Endothelial cell of umbilical vein (primary cell): ENCODE data around the gene CUEDC2. TPM values are rescaled to one million over a fixed set of nuclear protein-coding genes. Genes with fewer than 3 reads are reported as not detected.
A peak's percentile ranks its signal among the peaks of the same experiment; 100 is the strongest.

ENCODE experiments used
- BruUV-seq: library from RNA; stranded (reverse); fragments of 400-500 nt; replicated peaks from 2 replicates; lab custom pipeline; 2021; lab: Mats Ljungman, UMichigan
- CTCF ChIA-PET: fragments of 300-600, 350-600 bp; sonication (Branson Sonifier 250); formaldehyde crosslinking; loops from one replicate; lab custom pipeline; 2021; ENCODE audit warnings: antibody characterized with exemption, inconsistent platforms; lab: Charles Lee
- POLR2A ChIA-PET: fragments of 300-600, 350-600 bp; sonication (Branson Sonifier 250); formaldehyde crosslinking; loops from one replicate; lab custom pipeline; 2021; ENCODE audit warnings: antibody characterized with exemption, inconsistent platforms; lab: Charles Lee
- DNase-seq: peaks from one replicate; pipeline ENCODE4 v3.0.0-alpha.2; 2011; ENCODE audit warnings: low read depth, low spot score
- FAIRE-seq: peaks from 2 replicates; lab custom pipeline; 2011; peaks lifted over from hg19 to GRCh38; lab: Jason Lieb, UNC
- H2AFZ ChIP-seq: 2 replicates; pipeline ENCODE4 v1.6.0; 2012; ENCODE audit warnings: low read depth, low read length, control low read depth, inconsistent platforms
- H3K27ac ChIP-seq: 2 replicates; pipeline ENCODE4 v1.5.1; 2011; ENCODE audit warnings: low read depth, mild to moderate bottlenecking, control low read depth, low read length, moderate library complexity; ENCODE audit not compliant: insufficient read depth
- H3K27me3 ChIP-seq, 2 experiments: 2 replicates each; pipeline versions ENCODE4 v1.6.0 to v1.6.1; 2011; ENCODE audit warnings: low read length in 2 of 2, mixed read lengths in 1 of 2; ENCODE audit not compliant: control insufficient read depth in 2 of 2, insufficient read depth in 2 of 2
- H3K36me3 ChIP-seq, 2 experiments: 2 replicates in 1 of 2; 3 replicates in 1 of 2; pipeline ENCODE4 v1.5.1; 2011; ENCODE audit warnings: low read length in 2 of 2, mild to moderate bottlenecking in 1 of 2, moderate library complexity in 1 of 2; ENCODE audit not compliant: control insufficient read depth in 2 of 2, insufficient read depth in 2 of 2; ENCODE audit errors: extremely low read depth in 1 of 2
- H3K4me1 ChIP-seq: 3 replicates; pipeline ENCODE4 v1.5.1; 2011; ENCODE audit warnings: mild to moderate bottlenecking, low read length; ENCODE audit not compliant: control insufficient read depth, insufficient read depth; ENCODE audit errors: extremely low read depth
- H3K4me2 ChIP-seq: 2 replicates; pipeline ENCODE4 v1.6.1; 2011; ENCODE audit warnings: low read length, control low read depth, mixed read lengths; ENCODE audit not compliant: insufficient read depth
- H3K4me3 ChIP-seq, 3 experiments: fragments of 200-600 bp in 1 of 3; sonication (generic), shearing (Covaris generic) in 1 of 3; replicated peaks in 1 of 3; 2 replicates each; pipeline ENCODE4 v1.5.1; 2011 to 2016; ENCODE audit warnings: control low read depth in 3 of 3, low read length in 3 of 3, mild to moderate bottlenecking in 2 of 3, inconsistent platforms in 1 of 3, low read depth in 1 of 3, moderate library complexity in 1 of 3; ENCODE audit not compliant: insufficient read depth in 1 of 3
- H3K79me2 ChIP-seq: 2 replicates; pipeline ENCODE4 v1.6.0; 2012; ENCODE audit warnings: low read length, inconsistent platforms; ENCODE audit not compliant: control insufficient read depth, insufficient read depth
- H3K9ac ChIP-seq: replicated peaks from 2 replicates; pipeline ENCODE3; 2011; ENCODE audit warnings: low read length, control low read depth; ENCODE audit not compliant: insufficient read depth; ENCODE audit errors: extremely low read depth
- H3K9me1 ChIP-seq: replicated peaks from 3 replicates; pipeline ENCODE4 v1.6.0; 2011; ENCODE audit warnings: mild to moderate bottlenecking, low read length; ENCODE audit not compliant: control insufficient read depth, insufficient read depth; ENCODE audit errors: extremely low read depth
- H3K9me3 ChIP-seq: replicated peaks from 2 replicates; pipeline ENCODE4 v1.5.1; 2012; ENCODE audit warnings: low read length, inconsistent platforms; ENCODE audit not compliant: control insufficient read depth, insufficient read depth
- H4K20me1 ChIP-seq: replicated peaks from 2 replicates; pipeline ENCODE3; 2011; ENCODE audit warnings: mild to moderate bottlenecking, low read length; ENCODE audit not compliant: control insufficient read depth, insufficient read depth; ENCODE audit errors: extremely low read depth
- CTCF ChIP-seq, 2 donors: IDR thresholded peaks; 1 replicate in 1 of 2; 2 replicates in 1 of 2; pipeline ENCODE4 v1.5.1; 2011; ENCODE audit warnings: low read length in 2 of 2, mild to moderate bottlenecking in 2 of 2, moderate library complexity in 2 of 2, control low read depth in 1 of 2, inconsistent platforms in 1 of 2, low read depth in 1 of 2; ENCODE audit not compliant: insufficient read depth in 1 of 2; ENCODE audit errors: extremely low read depth in 1 of 2
- EZH2 ChIP-seq: IDR thresholded peaks from 2 replicates; pipeline ENCODE4 v1.6.1; 2012; ENCODE audit warnings: borderline replicate concordance, low read depth, mild to moderate bottlenecking, moderate library complexity, low read length, inconsistent platforms; ENCODE audit not compliant: severe bottlenecking
- FOS ChIP-seq: IDR thresholded peaks from 2 replicates; pipeline ENCODE4 v1.6.1; 2011; ENCODE audit warnings: mild to moderate bottlenecking, low read length, moderate library complexity, borderline replicate concordance; ENCODE audit not compliant: insufficient read depth
- GATA2 ChIP-seq: IDR thresholded peaks from 2 replicates; pipeline ENCODE4 v1.7.0; 2011; ENCODE audit warnings: low read depth, mild to moderate bottlenecking, moderate library complexity, mixed read lengths, low read length; ENCODE audit not compliant: insufficient read length, insufficient read depth
- JUN ChIP-seq: IDR thresholded peaks from 2 replicates; pipeline ENCODE4 v1.6.1; 2011; ENCODE audit warnings: borderline replicate concordance, low read depth; ENCODE audit not compliant: insufficient read length, insufficient read depth
- MAX ChIP-seq: IDR thresholded peaks from 2 replicates; pipeline ENCODE4 v1.6.1; 2011; ENCODE audit not compliant: insufficient read depth, insufficient read length
- MYC ChIP-seq: IDR thresholded peaks from one replicate; pipeline ENCODE4 v1.6.1; 2011; ENCODE audit warnings: mild to moderate bottlenecking, low read depth, low read length
- POLR2A ChIP-seq: IDR thresholded peaks from 2 replicates; pipeline ENCODE4 v1.6.1; 2012; ENCODE audit warnings: low read depth, mild to moderate bottlenecking, control low read depth, low read length
- POLR2AphosphoS5 ChIP-seq: IDR thresholded peaks from 2 replicates; pipeline ENCODE4 v1.6.1; 2012; ENCODE audit warnings: low read depth, mild to moderate bottlenecking, control low read depth, low read length, moderate library complexity; ENCODE audit not compliant: insufficient read depth
- dilution Hi-C: fragments of 300-500 bp; cut with MboI; formaldehyde crosslinking; loops from one replicate; pipeline ENCODE4 v1.15.0; 2019; ENCODE audit warnings: low sequenced_read_pairs; ENCODE audit not compliant: extremely low pct_ligation_motif_present
- intact Hi-C: fragments of 100-400 bp; cut with micrococcal nuclease; formaldehyde crosslinking; loops from one replicate; pipeline ENCODE4 v1.10.0; 2022
- polyA plus RNA-seq, 4 experiments: library from polyadenylated mRNA; depleted of rRNA in 3 of 4; stranded (reverse) in 3 of 4; unstranded in 1 of 4; fragments of >200 nt; gene quantifications; 2 replicates each; pipeline versions ENCODE4 v1.2.1 to v1.2.3, GENCODE V29; 2011 to 2012; ENCODE audit warnings: missing spikeins in 1 of 4
- total RNA-seq: library from RNA; stranded (reverse); gene quantifications from 2 replicates; pipeline ENCODE4 v1.2.3, GENCODE V29; 2021

The CUEDC2 gene
- total and polyA plus RNA-seq, 2 donors (not counting 3 experiments of a cell fraction or from before 2014, with no cell fraction given): 61.5 to 96.7 TPM

- intact Hi-C loops: no loop called here
- peak in 1 of 2 donors; percentile 7 for TF ChIP-seq CTCF (IDR thresholded peaks at IDR 0.05; ENCODE audit: extremely low read depth in 1 of 2, insufficient read depth in 1 of 2, low read depth in 1 of 2, low read length in 2 of 2)
- no peak for TF ChIP-seq MYC
- POLR2A ChIA-PET: no interaction called here
- FAIRE-seq (no peak), DNase-seq (no peak)
- H3K27ac ChIP-seq: no peak overlapping the region
- H3K9me1 ChIP-seq: no peaks in the 10 kb centered on the region
- no peaks in the 10 kb centered on the region for H3K79me2 ChIP-seq
- no peak overlapping the region for H3K4me3 ChIP-seq
- H3K9ac ChIP-seq: no peak overlapping the region
- H4K20me1 ChIP-seq: no peaks in the 10 kb centered on the region
- H3K4me2 ChIP-seq: no peak overlapping the region
- BruUV-seq: no TSS peak
- H3K27me3 ChIP-seq: no peaks in the 10 kb centered on the region
- dilution Hi-C loops: no loop called here
- peaks cover 3 to 26% of the 10 kb centered on the region in 2 experiments for H3K36me3 ChIP-seq
- H3K4me1 ChIP-seq: no peaks in the 10 kb centered on the region
- CTCF ChIA-PET: interaction anchor here (0.7 to 5.0 kb wide), 12 partner anchors 10 to 214 kb away, joined by 3 to 30 read pairs (median 6); partner anchors contain the start of genes FBXL15 and NFKB2
- H3K9me3 ChIP-seq: no peaks in the 10 kb centered on the region
- H2AFZ ChIP-seq: no peak overlapping the region
Observed at GRCh38 chr10:102384053-102384452, 48.3 kb downstream of the CUEDC2 start.

GRCh38 chr10:102382871-102383270, 49.5 kb downstream of the CUEDC2 start:
- no TSS peak for BruUV-seq
- Histone ChIP-seq H4K20me1 (no peaks in the 10 kb centered on the region), H3K9me3 (no peaks in the 10 kb centered on the region), H3K4me1 (no peaks in the 10 kb centered on the region), H3K79me2 (no peaks in the 10 kb centered on the region), H3K27me3 (no peaks in the 10 kb centered on the region), H3K27ac (no peak overlapping the region), H3K36me3 (peaks cover 3 to 29% of the 10 kb centered on the region in 2 experiments), H3K4me2 (no peak overlapping the region), H3K9ac (no peak overlapping the region), H2AFZ (no peak overlapping the region), H3K9me1 (no peaks in the 10 kb centered on the region), H3K4me3 (no peak overlapping the region)
- DNase-seq (no peak), FAIRE-seq (no peak)
- intact Hi-C loops (no loop called here), dilution Hi-C loops (no loop called here)
- TF ChIP-seq MAX (no peak), POLR2AphosphoS5 (no peak), EZH2 (no peak), JUN (no peak), MYC (no peak), FOS (no peak), POLR2A (no peak), GATA2 (no peak), CTCF (IDR thresholded peaks at IDR 0.05; ENCODE audit: extremely low read depth in 1 of 2, insufficient read depth in 1 of 2, low read depth in 1 of 2, low read length in 2 of 2) (no peak)
- ChIA-PET CTCF (interaction anchor here (0.6 to 5.0 kb wide), 8 partner anchors 11 to 213 kb away, joined by 3 to 30 read pairs (median 8); partner anchors contain the start of gene NFKB2), POLR2A (no interaction called here)
